HG03175 (cell line): Measurements from ENCODE around the gene VEGFB.

ENCODE experiments used
- ATAC-seq: cut with Tn5 transposase; IDR thresholded peaks from one replicate; pipeline ENCODE4 v1.9.1; 2021; ENCODE audit warnings: mild to moderate bottlenecking, moderate library complexity; ENCODE audit not compliant: unreplicated experiment

VEGFB gene

GRCh38 chr11:64230171-64230984 lies 4.0 kb upstream of the VEGFB start, which contains the start of gene DNAJC4:
TSS of gene DNAJC4 (plus strand) at chr11:64230548. CDS start at chr11:64230855, 307 bp downstream.
- ATAC-seq, result peak; percentile 61

DNA sequence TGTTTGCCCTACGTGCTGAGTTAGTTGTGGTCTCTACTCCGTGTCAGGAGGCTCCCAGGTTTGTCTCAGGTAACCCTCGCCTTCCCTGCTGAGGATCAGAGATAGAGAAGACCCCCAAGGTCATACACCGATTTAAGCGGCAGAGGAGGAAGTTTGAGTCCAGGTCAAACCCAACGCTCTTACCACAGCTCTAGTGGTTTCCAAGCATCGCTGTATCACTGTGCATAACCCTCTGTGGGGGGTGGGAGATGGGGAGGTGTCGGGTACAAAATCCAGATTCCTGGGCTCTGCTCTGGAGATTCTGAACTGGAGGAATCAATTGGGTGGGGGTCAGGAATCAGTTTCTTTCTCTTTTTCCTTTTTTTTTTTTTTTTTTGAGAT lies 3.4 kb upstream of the VEGFB start:
- no peak for ATAC-seq

DNA sequence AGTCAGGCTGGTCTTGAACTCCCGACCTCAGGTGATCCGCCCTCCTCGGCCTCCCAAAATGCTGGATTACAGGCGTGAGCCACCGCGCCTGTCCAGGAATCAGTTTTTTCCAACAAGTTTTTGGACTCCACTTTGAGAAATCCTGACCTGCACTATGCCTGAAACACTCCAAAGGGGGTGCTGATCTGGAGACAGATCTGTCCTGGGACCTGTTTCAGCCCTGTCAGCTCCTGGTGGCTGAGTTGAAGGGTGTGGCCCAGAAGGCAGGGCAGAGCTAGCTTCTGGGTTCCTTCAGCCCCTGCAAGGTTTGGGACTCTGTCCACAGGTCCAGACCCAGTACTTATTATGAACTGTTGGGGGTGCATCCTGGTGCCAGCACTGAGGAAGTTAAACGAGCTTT lies 2.8 kb upstream of the VEGFB start:
- no peak for ATAC-seq

DNA sequence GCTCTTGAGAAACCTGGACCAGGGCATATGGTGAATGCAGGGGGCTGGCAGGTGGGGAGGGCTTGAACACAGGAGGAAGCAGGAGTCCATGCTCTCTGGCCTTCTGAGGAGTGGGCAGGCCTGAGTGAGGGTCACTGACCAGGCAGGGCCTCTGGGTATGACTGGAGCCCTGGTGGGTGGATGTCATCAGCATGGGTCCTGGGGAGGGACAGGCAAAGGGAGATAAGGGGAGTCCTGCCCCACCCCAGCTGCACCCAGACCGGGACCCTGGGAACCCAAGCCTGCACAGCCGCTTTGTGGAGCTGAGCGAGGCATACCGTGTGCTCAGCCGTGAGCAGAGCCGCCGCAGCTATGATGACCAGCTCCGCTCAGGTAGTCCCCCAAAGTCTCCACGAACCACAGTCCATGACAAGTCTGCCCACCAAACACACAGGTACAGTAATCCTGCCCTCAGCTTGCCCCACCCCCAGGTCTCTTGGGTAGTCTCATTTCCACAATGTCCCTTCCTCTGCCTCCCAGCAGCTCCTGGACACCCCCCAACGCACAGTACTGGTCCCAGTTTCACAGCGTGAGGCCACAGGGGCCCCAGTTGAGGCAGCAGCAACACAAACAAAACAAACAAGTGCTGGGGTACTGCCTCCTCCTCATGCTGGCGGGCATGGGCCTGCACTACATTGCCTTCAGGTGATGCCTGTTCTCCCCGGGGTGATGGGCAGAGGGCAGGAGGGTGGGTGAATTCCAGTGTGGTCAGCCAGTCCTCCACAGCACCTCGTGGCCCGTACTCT lies 2.0 kb upstream of the VEGFB start:
- ATAC-seq, result no peak

GRCh38 chr11:64232967-64233315 lies 1.4 kb upstream of the VEGFB start:
- ATAC-seq, result no peak

GRCh38 chr11:64234647-64235379 lies 429 bp downstream of the VEGFB start:
- peak; percentile 26 for ATAC-seq

DNA sequence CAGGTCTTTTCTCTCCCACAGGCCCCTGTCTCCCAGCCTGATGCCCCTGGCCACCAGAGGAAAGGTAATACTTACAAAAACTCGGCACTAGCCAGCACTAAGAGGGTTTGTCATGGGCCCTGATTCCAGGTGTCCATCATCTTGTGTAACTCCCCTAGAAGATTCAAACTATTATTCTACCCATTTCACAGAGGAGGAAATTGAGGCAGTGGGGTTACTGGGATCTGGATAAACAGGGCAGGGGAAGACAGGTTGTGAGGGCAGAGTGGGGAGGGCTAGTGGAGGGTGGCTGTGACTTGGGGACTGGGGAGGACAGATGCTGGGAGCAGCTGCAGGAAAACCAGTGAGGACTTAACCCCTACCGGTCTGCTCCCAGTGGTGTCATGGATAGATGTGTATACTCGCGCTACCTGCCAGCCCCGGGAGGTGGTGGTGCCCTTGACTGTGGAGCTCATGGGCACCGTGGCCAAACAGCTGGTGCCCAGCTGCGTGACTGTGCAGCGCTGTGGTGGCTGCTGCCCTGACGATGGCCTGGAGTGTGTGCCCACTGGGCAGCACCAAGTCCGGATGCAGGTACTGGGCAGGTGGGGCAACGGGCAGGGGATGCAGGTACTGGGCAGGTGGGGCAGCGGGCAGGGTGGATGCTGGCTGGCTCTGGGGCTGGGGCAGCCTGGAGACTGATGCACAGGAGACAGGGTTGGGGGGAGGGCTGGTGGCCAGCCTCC lies 1.2 kb downstream of the VEGFB start:
- ATAC-seq, result no peak

DNA sequence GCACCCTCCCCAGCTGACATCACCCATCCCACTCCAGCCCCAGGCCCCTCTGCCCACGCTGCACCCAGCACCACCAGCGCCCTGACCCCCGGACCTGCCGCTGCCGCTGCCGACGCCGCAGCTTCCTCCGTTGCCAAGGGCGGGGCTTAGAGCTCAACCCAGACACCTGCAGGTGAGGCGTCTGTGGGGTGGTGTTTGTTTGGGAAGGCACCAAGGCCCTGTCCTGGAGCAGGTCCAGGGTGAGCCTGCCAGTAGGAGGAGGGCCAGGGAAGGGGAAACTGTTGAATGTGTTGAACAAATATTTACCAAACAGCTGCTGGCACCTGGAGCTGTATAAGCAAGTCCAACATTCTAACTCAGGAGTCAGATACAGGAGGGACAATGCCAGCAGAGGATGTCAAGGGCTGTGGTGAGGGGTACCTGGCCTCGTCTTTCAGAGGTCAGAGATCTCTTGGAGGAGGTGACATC lies 3.1 kb downstream of the VEGFB start:
- ATAC-seq, result no peak

DNA sequence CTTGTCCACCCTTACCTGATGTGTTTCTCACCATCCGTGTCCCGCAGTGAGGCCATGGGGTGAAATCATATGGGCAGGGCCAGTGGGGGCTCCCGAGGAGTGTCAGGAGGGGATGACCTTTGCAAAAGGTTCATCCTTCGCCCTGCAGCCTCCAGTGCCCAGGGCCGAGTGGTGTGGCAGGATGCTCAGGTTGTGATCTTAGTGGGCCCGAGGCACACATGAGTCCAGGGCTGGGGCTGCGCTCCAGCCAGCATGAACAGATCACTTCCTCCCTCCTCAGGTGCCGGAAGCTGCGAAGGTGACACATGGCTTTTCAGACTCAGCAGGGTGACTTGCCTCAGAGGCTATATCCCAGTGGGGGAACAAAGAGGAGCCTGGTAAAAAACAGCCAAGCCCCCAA lies 3.7 kb downstream of the VEGFB start:
- no peak for ATAC-seq

- no peak for ATAC-seq
Observed at GRCh38 chr11:64238999-64239398, 4.6 kb downstream of the VEGFB start.

DNA sequence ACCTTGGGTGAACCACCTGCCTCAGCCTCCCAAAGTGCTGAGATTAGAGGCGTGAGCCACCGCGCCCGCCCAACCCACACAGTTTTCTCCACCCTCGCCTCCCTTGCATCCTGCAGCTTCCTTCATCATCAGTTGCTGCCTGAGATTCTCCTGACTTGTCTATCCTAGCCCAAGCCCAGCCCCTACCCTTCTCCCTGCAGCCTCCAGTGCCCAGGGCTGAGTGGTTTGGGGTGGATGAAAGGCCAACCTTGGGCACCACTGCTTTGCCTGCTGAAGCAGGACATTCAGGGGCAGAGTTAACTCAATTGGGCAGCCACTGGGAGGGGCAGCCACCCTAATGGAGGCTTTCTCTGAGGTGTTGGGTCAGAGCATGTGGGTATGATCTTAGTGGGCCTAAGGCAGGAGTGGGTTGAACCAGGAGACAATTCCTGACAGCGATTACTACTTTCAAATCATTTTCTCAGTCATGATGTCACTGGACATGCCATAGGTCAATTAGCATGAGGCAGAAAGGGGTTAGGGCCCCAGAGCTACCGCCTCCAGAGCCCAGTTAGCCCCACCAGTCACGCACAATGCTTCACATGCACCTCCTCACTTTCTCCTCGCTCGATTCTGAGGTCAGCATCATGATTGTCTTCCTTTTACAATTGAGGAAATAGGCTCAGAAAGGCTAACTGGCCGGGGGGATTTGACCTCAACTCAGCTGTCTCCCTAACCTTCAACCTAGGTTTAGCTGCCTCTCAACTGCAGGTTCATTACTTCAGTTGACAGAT lies 5.5 kb downstream of the VEGFB start:
- peak; percentile 21 for ATAC-seq

- ATAC-seq, result peak; percentile 46
Observed at GRCh38 chr11:64240435-64241240, 6.3 kb downstream of the VEGFB start, which contains the start of gene FKBP2. TSS of gene FKBP2 (plus strand) at chr11:64241095. CDS start at chr11:64242388, 1,293 bp downstream.

- ATAC-seq, result peak; percentile 65
Observed at GRCh38 chr11:64241241-64241490, 6.8 kb downstream of the VEGFB start.

- peak; percentile 4 for ATAC-seq
Observed at GRCh38 chr11:64241491-64242374, 7.3 kb downstream of the VEGFB start.

DNA sequence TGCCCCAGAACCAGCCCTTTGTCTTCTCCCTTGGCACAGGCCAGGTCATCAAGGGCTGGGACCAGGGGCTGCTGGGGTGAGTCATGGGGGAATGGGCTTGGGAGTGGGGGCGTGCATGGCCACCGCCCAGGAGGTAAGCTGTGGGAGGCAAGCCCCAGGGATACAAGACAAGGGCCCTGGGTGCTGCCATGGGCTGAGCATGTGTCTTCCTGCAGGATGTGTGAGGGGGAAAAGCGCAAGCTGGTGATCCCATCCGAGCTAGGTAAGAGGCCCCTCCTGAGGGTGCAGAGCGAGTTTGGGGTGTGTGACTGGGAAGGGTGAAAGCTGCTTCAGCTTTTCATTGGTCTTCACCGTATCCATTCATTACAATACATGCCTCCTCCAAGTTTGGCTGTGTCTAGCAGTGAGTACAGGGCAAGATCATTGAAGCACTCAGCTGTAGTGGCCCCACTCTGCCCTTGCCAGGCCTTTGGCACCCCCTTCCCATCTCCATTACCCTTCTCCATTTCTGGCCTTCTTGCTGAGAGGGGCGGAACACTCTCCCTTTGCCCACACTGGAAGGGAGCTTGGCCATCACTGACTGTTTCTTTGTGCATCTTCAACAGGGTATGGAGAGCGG lies 9.0 kb downstream of the VEGFB start:
- ATAC-seq, result no peak

GRCh38 chr11:64244107-64244506 lies 9.7 kb downstream of the VEGFB start:
- no peak for ATAC-seq

DNA sequence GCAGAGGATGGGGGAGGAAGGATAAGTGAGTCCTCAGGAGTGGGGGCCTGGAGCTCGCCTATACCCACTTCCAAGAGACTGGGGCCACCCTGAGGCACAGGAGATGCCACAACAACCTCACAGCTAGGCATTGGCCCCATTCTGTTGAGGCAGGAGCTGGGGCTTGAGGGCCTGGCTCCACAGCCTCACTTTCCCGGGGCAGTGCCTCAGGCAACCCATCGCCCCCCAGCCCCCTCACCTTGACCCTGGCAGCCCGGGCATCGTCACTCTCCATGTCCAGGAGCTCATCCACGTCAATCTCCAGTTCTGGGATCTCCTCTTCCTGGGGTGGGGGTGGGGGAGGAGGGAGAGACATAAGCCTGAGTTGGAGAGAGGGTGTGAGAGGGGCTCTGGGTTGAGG lies 10.6 kb downstream of the VEGFB start:
- no peak for ATAC-seq

DNA sequence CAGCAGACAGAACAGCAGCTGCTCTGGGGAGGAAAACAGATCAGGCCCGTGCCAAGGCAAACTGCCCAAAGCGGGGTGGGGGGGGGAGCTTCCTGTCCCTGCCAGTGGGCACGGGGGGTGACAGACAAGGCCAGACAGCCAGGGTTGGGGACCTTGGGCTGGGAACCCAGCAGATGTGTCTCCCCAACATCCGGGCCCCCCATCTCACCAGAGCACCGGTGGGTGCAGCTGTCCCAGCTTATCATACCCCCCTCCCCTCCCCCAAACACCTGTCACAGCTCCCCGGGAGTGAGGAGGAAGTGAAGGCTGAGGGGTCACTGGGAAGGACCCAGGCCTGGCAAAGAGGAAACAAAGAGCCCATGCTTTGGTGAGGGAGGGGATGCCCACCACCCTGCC lies 11.0 kb downstream of the VEGFB start:
- no peak for ATAC-seq
